Activated CD8-positive, alpha-beta memory T cell treated with anti-CD3 and anti-CD28 coated beads for 4 hours (primary cell): ENCODE results near the gene RING1.
A peak's percentile ranks its signal among the peaks of the same experiment; 100 is the strongest.

Experiments
- DNase-seq, 2 donors: peaks; one replicate each; pipeline ENCODE4 v3.0.0-alpha.2; 2020; ENCODE audit warnings: low read depth in 2 of 2

RING1 gene

GRCh38 chr6:33192105-33192646 lies 16.1 kb upstream of the RING1 start, which contains the start of gene COL11A2:
Gene COL11A2, minus strand, starts transcription at chr6:33192467. Its CDS starts 227 bp downstream, at chr6:33192240.
- no peak for DNase-seq

GRCh38 chr6:33192671-33193602 lies 15.4 kb upstream of the RING1 start:
- no peak for DNase-seq

GRCh38 chr6:33193619-33194018 lies 14.7 kb upstream of the RING1 start:
- DNase-seq = no peak

- DNase-seq = no peak
Measured at GRCh38 chr6:33194431-33194979, 13.8 kb upstream of the RING1 start.

- DNase-seq = no peak
Measured at GRCh38 chr6:33195304-33196165, 12.8 kb upstream of the RING1 start.

- no peak for DNase-seq
Measured at GRCh38 chr6:33197431-33198048, 10.8 kb upstream of the RING1 start.

GRCh38 chr6:33198159-33198852 lies 10.0 kb upstream of the RING1 start:
- no peak for DNase-seq

- no peak for DNase-seq
Measured at GRCh38 chr6:33198853-33199436, 9.4 kb upstream of the RING1 start.

- peak; percentile 41 to 47 for DNase-seq
Measured at GRCh38 chr6:33199687-33200218, 8.5 kb upstream of the RING1 start.

- peak; percentile 99 to 100 for DNase-seq
Measured at GRCh38 chr6:33200219-33201146, 7.8 kb upstream of the RING1 start, which contains the start of the genes RXRB and SLC39A7. Gene RXRB, minus strand, starts transcription at chr6:33200665. Its CDS starts 189 bp downstream, at chr6:33200476. Gene SLC39A7, plus strand, starts transcription at chr6:33200867. Its CDS starts 379 bp downstream, at chr6:33201246.

GRCh38 chr6:33201147-33201545 lies 7.2 kb upstream of the RING1 start:
- DNase-seq = no peak

GRCh38 chr6:33201935-33202334 lies 6.4 kb upstream of the RING1 start:
- no peak for DNase-seq

GRCh38 chr6:33202799-33203198 lies 5.5 kb upstream of the RING1 start:
- no peak for DNase-seq

GRCh38 chr6:33203443-33204164 lies 4.7 kb upstream of the RING1 start:
- no peak for DNase-seq

- DNase-seq = no peak
Measured at GRCh38 chr6:33204165-33204414, 4.2 kb upstream of the RING1 start.

- DNase-seq = peak; percentile 80 to 88
Measured at GRCh38 chr6:33204415-33205190, 3.7 kb upstream of the RING1 start, which contains the start of gene HSD17B8. Gene HSD17B8, plus strand, starts transcription at chr6:33204655. Its CDS starts 14 bp downstream, at chr6:33204669.

GRCh38 chr6:33205191-33206026 lies 2.9 kb upstream of the RING1 start:
- no peak for DNase-seq
